Left renal cortex interstitium (tissue), 4 donors: ENCODE data around the gene PTGS2. TPM values are rescaled to one million over a fixed set of nuclear protein-coding genes. Genes with fewer than 3 reads are reported as not detected.

Source experiments
- DNase-seq, 4 donors: peaks; one replicate each; pipeline ENCODE4 v3.0.0-alpha.2; 2013; ENCODE audit warnings: low read depth in 4 of 4, low spot score in 2 of 4, missing footprints in 1 of 4
- polyA plus RNA-seq, 4 donors: library from polyadenylated mRNA; unstranded; fragments of 120-200 nt; gene quantifications; one replicate each; pipeline ENCODE4 v1.2.1, GENCODE V29; 2013; ENCODE audit not compliant: insufficient read length in 4 of 4

The PTGS2 gene
- polyA plus RNA-seq: 1 to 10 TPM in 3 of 4 donors, under 1 TPM in 1; 0.79 to 2.5 (median 1.4) TPM

- DNase-seq: peak; percentile 26 to 37 (median 31)
These were observed at the start of gene PTGS2 for GRCh38 chr1:186680245-186681061. Gene PTGS2, minus strand, starts transcription at chr1:186680423. Its CDS starts 133 bp downstream, at chr1:186680290.

GRCh38 chr1:186722711-186723309 is 42.6 kb upstream of the PTGS2 start:
- DNase-seq: no peak

- no peak for DNase-seq
These were observed 37.1 kb upstream of the PTGS2 start for GRCh38 chr1:186717286-186717685.

- DNase-seq: no peak
These were observed 35.9 kb upstream of the PTGS2 start for GRCh38 chr1:186715887-186716809.

GRCh38 chr1:186710696-186711095 is 30.5 kb upstream of the PTGS2 start:
- no peak for DNase-seq

- DNase-seq: no peak
These were observed 28.5 kb upstream of the PTGS2 start for GRCh38 chr1:186708694-186709097.

GRCh38 chr1:186703209-186703766 is 23.1 kb upstream of the PTGS2 start:
- no peak for DNase-seq

GRCh38 chr1:186700722-186701121 is 20.5 kb upstream of the PTGS2 start:
- DNase-seq: no peak

- DNase-seq: no peak
These were observed 19.3 kb upstream of the PTGS2 start for GRCh38 chr1:186699519-186699918.

GRCh38 chr1:186689907-186690306 is 9.7 kb upstream of the PTGS2 start:
- no peak for DNase-seq

- DNase-seq: no peak
These were observed 9.2 kb upstream of the PTGS2 start for GRCh38 chr1:186689376-186689775.

- no peak for DNase-seq
These were observed 3.6 kb upstream of the PTGS2 start for GRCh38 chr1:186683652-186684410.

GRCh38 chr1:186682736-186683135 is 2.5 kb upstream of the PTGS2 start:
- DNase-seq: no peak

GRCh38 chr1:186681801-186682200 is 1.6 kb upstream of the PTGS2 start:
- DNase-seq: no peak

GRCh38 chr1:186681121-186681520 is 898 bp upstream of the PTGS2 start:
- peak in 1 of 4 donors; percentile 13 for DNase-seq

GRCh38 chr1:186679924-186680244 is 339 bp downstream of the PTGS2 start:
- peak in 1 of 4 donors; percentile 6 for DNase-seq

GRCh38 chr1:186678155-186678554 is 2.1 kb downstream of the PTGS2 start:
- no peak for DNase-seq

- DNase-seq: no peak
These were observed 7.6 kb downstream of the PTGS2 start for GRCh38 chr1:186672596-186672995.

GRCh38 chr1:186672131-186672530 is 8.1 kb downstream of the PTGS2 start:
- no peak for DNase-seq
